C4-2B (cell line): ENCODE results near the gene MEP1B.

Experiments
- H3K27ac ChIP-seq: fragments of 450-650 bp; 2 replicates; pipeline ENCODE4 v1.5.1; 2017
- CTCF ChIP-seq: fragments of 450-650 bp; conservative IDR thresholded peaks from 2 replicates; pipeline ENCODE4 v1.5.1; 2017; ENCODE audit warnings: mild to moderate bottlenecking
- ZFX ChIP-seq: fragments of 450-650 bp; IDR thresholded peaks from 2 replicates; pipeline ENCODE4 v1.6.1; 2017

The MEP1B gene

GRCh38 chr18:32242395-32242794, 52.6 kb downstream of the MEP1B start:
- H3K27ac ChIP-seq = no peak overlapping the region
- no peak for TF ChIP-seq CTCF
- TF ChIP-seq ZFX = no peak

GRCh38 chr18:32243358-32243757, 53.5 kb downstream of the MEP1B start:
- no peak overlapping the region for H3K27ac ChIP-seq
- no peak for TF ChIP-seq CTCF
- TF ChIP-seq ZFX = no peak

GRCh38 chr18:32244881-32245280, 55.0 kb downstream of the MEP1B start:
- TF ChIP-seq ZFX (no peak), CTCF (no peak)

GRCh38 chr18:32249147-32249929, 59.5 kb downstream of the MEP1B start:
- H3K27ac ChIP-seq = no peak overlapping the region
- TF ChIP-seq CTCF (no peak), ZFX (no peak)

More at GRCh38 chr18:32244881-32245280, 55.0 kb downstream of the MEP1B start:
- no peak overlapping the region for H3K27ac ChIP-seq

- no peak overlapping the region for H3K27ac ChIP-seq
- TF ChIP-seq CTCF (no peak), ZFX (no peak)
Measured at GRCh38 chr18:32251466-32251865, 61.6 kb downstream of the MEP1B start.

- H3K27ac ChIP-seq = no peak overlapping the region
- TF ChIP-seq CTCF (no peak), ZFX (no peak)
Measured at GRCh38 chr18:32252141-32252860, 62.5 kb downstream of the MEP1B start.

GRCh38 chr18:32255570-32255969, 65.7 kb downstream of the MEP1B start:
- no peak for TF ChIP-seq ZFX
- no peak for TF ChIP-seq CTCF
- H3K27ac ChIP-seq = no peak overlapping the region
